T-cell (primary cell): ENCODE results near the gene GHSR. TPM values are rescaled to one million over a fixed set of nuclear protein-coding genes. Genes with fewer than 3 reads are reported as not detected.

ENCODE experiments used
- ATAC-seq, 4 experiments: fragments of 200-7000 bp in 3 of 4; fragments of 150-1000 bp in 1 of 4; cut with Tn5 transposase; replicated peaks in 1 of 4; 1 replicate in 3 of 4; 2 replicates in 1 of 4; pipeline ENCODE4 v1.10.0; 2021; ENCODE audit warnings: moderate library complexity in 3 of 4, mild to moderate bottlenecking in 2 of 4, moderate number of reproducible peaks in 1 of 4
- CTCF ChIA-PET, 2 donors: fragments of 300-600 bp; sonication (Branson Sonifier 250); formaldehyde crosslinking; loops; one replicate each; lab custom pipeline; 2022; ENCODE audit warnings: antibody characterized with exemption in 2 of 2; lab: Charles Lee
- POLR2A ChIA-PET, 2 donors: fragments of 300-600 bp; sonication (Branson Sonifier 250); formaldehyde crosslinking; loops; one replicate each; lab custom pipeline; 2022; ENCODE audit warnings: antibody characterized with exemption in 2 of 2; lab: Charles Lee
- DNase-seq, 35 experiments: peaks; one replicate each; pipeline versions ENCODE4 v3.0.0 to v3.0.0-alpha.2; 2013 to 2023
- H3K27ac ChIP-seq: one replicate; pipeline ENCODE4 v1.5.1; 2013; ENCODE audit warnings: low read length
- H3K27me3 ChIP-seq, 2 experiments: replicated peaks in 1 of 2; 1 replicate in 1 of 2; 2 replicates in 1 of 2; pipeline versions ENCODE4 v1.6.1 to v1.7.0; 2013; ENCODE audit warnings: low read length in 1 of 2, mixed read lengths in 1 of 2; ENCODE audit not compliant: control insufficient read depth in 2 of 2, insufficient read depth in 2 of 2; ENCODE audit errors: extremely low read depth in 1 of 2
- H3K36me3 ChIP-seq, 2 donors: 1 replicate in 1 of 2; 2 replicates in 1 of 2; pipeline versions ENCODE4 v1.6.1 to v1.7.0; 2013; ENCODE audit warnings: low read length in 1 of 2; ENCODE audit not compliant: control insufficient read depth in 2 of 2, insufficient read depth in 1 of 2; ENCODE audit errors: extremely low read depth in 1 of 2
- H3K4me1 ChIP-seq, 2 experiments: 1 replicate in 1 of 2; 2 replicates in 1 of 2; pipeline versions ENCODE4 v1.6.1 to v1.7.0; 2013; ENCODE audit warnings: low read length in 2 of 2, mixed read lengths in 1 of 2; ENCODE audit not compliant: insufficient read depth in 2 of 2, control insufficient read depth in 1 of 2; ENCODE audit errors: extremely low read depth in 1 of 2
- H3K4me3 ChIP-seq, 2 donors: 1 replicate in 1 of 2; 2 replicates in 1 of 2; pipeline versions ENCODE4 v1.5.1 to v1.7.0; 2013; ENCODE audit warnings: mild to moderate bottlenecking in 2 of 2, low read length in 1 of 2, moderate library complexity in 1 of 2; ENCODE audit not compliant: control insufficient read depth in 1 of 2; ENCODE audit errors: extremely low read depth in 1 of 2
- H3K9me3 ChIP-seq: 2 replicates; pipeline ENCODE4 v1.7.0; 2013
- H3K27ac Mint-ChIP-seq, 2 donors: one replicate each; pipeline ENCODE4 v1.8.0; 2020 to 2021; ENCODE audit warnings: mild to moderate bottlenecking in 2 of 2, mixed read lengths in 2 of 2
- H3K27me3 Mint-ChIP-seq, 2 donors: one replicate each; pipeline ENCODE4 v1.8.0; 2021 to 2022; ENCODE audit warnings: mixed read lengths in 2 of 2
- H3K36me3 Mint-ChIP-seq: one replicate; pipeline ENCODE4 v1.8.0; 2021; ENCODE audit warnings: mixed read lengths
- H3K4me1 Mint-ChIP-seq, 3 donors: one replicate each; pipeline ENCODE4 v1.8.0; 2020 to 2022; ENCODE audit warnings: mixed read lengths in 3 of 3, mild to moderate bottlenecking in 1 of 3
- H3K4me3 Mint-ChIP-seq, 3 donors: one replicate each; pipeline ENCODE4 v1.8.0; 2020 to 2022; ENCODE audit warnings: mild to moderate bottlenecking in 3 of 3, mixed read lengths in 3 of 3, moderate library complexity in 3 of 3
- H3K9me3 Mint-ChIP-seq, 3 donors: one replicate each; pipeline ENCODE4 v1.8.0; 2020 to 2022; ENCODE audit warnings: mixed read lengths in 3 of 3
- WGBS: methylation state at CpG from one replicate; pipeline ENCODE4 v1.1.5; 2013; ENCODE audit warnings: missing lambda C conversion rate; ENCODE audit not compliant: insufficient coverage; 5-methylcytosine and 5-hydroxymethylcytosine counted together
- total RNA-seq, 35 experiments: library from RNA in 6 of 35; stranded (reverse) in 6 of 35; fragments of 120-200 nt in 1 of 35; gene quantifications; one replicate each; pipeline versions ENCODE4 v1.2.1 to v1.2.4 and lab custom pipeline; 2013 to 2026

GHSR gene
- total RNA-seq, 5 donors from 2014 or later (not counting 1 experiment from before 2014, with no cell fraction given) = not detected

GRCh38 chr3:172461530-172462138, 13.4 kb upstream of the GHSR start:
- Histone ChIP-seq H3K27me3 (peaks cover 0 to 2% of the 10 kb centered on the region in 2 experiments), H3K4me3 (no peak overlapping the region), H3K36me3 (no peaks in the 10 kb centered on the region), H3K27ac (no peak overlapping the region), H3K9me3 (no peaks in the 10 kb centered on the region), H3K4me1 (no peaks in the 10 kb centered on the region)
- ChIA-PET POLR2A (interaction anchor here (0.6 to 0.7 kb wide), 4 partner anchors 9 to 1465 kb away, joined by 3 to 4 read pairs (median 3); no protein-coding TSS in a partner anchor), CTCF (interaction anchor here (0.6 to 2.0 kb wide), 22 partner anchors 9 to 1299 kb away, joined by 3 to 24 read pairs (median 4); no protein-coding TSS in a partner anchor)
- 52% methylated on average over 5 of the region's 5 CpGs for WGBS
- H3K4me1 Mint-ChIP-seq = no peaks in the 10 kb centered on the region
- H3K9me3 Mint-ChIP-seq = no peaks in the 10 kb centered on the region
- no peak overlapping the region for H3K4me3 Mint-ChIP-seq
- H3K27me3 Mint-ChIP-seq = peaks cover 2% of the 10 kb centered on the region in 2 donors
- ATAC-seq = peak in 2 of 4 experiments; percentile 39 to 63
- DNase-seq = peak in 1 of 35 experiments; percentile 54
- no peaks in the 10 kb centered on the region for H3K36me3 Mint-ChIP-seq
- no peak overlapping the region for H3K27ac Mint-ChIP-seq

DNA sequence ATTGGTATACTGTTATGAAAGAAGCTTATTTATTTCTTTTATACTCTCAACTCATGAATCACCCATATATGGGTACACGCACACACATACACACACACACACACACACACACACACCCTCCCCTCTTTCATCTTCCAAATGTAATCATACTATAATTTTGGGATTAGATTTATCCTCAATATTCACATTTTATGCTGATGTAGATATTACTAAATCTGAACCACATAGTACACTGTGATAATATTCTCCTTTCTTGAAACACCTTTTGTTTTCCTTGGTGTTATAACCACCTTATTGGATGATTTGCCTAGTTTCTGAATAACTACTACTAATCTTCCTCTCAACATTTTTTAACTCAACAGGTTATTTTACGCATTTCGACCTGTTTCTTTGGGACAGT, 8.1 kb upstream of the GHSR start:
- ChIA-PET CTCF (interaction anchor here (0.6 to 0.7 kb wide), 4 partner anchors 31 to 265 kb away, joined by 3 to 5 read pairs (median 4); no protein-coding TSS in a partner anchor), POLR2A (no interaction called here)
- no peaks in the 10 kb centered on the region for H3K4me1 Mint-ChIP-seq
- no peaks in the 10 kb centered on the region for H3K36me3 Mint-ChIP-seq
- peaks cover 20 to 25% of the 10 kb centered on the region in 2 donors for H3K27me3 Mint-ChIP-seq
- H3K27ac ChIP-seq = no peak overlapping the region
- H3K4me1 ChIP-seq = no peaks in the 10 kb centered on the region
- H3K4me3 Mint-ChIP-seq = no peak overlapping the region
- DNase-seq (no peak), ATAC-seq (no peak)
- no peak overlapping the region for H3K4me3 ChIP-seq
- 100% methylated on average over 1 of the region's 3 CpGs for WGBS
- no peak overlapping the region for H3K27ac Mint-ChIP-seq
- H3K9me3 ChIP-seq = no peaks in the 10 kb centered on the region
- H3K9me3 Mint-ChIP-seq = no peaks in the 10 kb centered on the region
- no peaks in the 10 kb centered on the region for H3K36me3 ChIP-seq
- H3K27me3 ChIP-seq = peaks cover 2 to 4% of the 10 kb centered on the region in 2 experiments

DNA sequence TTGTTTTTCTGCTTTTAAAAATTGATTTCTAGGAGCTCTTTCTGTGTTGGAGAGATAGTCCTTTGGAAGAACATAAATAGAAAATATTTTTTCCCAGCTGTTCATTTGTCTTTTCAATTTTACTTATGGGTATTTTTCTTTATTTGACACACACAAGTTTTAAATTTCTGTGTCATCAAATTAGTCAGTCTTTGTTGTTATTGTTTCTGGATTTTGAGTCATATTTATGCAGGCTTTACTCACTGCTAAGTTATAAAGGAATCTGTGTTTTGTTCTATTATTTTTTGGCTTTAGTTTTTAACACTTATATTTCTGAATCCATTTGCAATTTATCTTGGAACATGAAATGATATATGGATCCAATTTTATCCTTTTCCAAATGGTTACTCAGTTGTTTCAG, 5.9 kb upstream of the GHSR start:
- Mint-ChIP-seq H3K4me1 (peaks cover 8 to 11% (median 11%) of the 10 kb centered on the region in 3 donors), H3K4me3 (no peak overlapping the region), H3K36me3 (no peaks in the 10 kb centered on the region), H3K27me3 (peaks cover 32 to 41% of the 10 kb centered on the region in 2 donors), H3K27ac (no peak overlapping the region), H3K9me3 (no peaks in the 10 kb centered on the region)
- POLR2A ChIA-PET = no interaction called here
- Histone ChIP-seq H3K27me3 (peaks cover 5 to 18% of the 10 kb centered on the region in 2 experiments), H3K36me3 (no peaks in the 10 kb centered on the region), H3K9me3 (no peaks in the 10 kb centered on the region), H3K4me1 (peaks cover 0 to 7% of the 10 kb centered on the region in 2 experiments), H3K27ac (no peak overlapping the region), H3K4me3 (no peak overlapping the region)
- ATAC-seq (no peak), DNase-seq (no peak)
- CTCF ChIA-PET = interaction anchor here in 1 of 2 donors (0.6 kb wide), 1 partner anchor 1285 kb away, joined by 3 read pairs; no protein-coding TSS in a partner anchor

DNA sequence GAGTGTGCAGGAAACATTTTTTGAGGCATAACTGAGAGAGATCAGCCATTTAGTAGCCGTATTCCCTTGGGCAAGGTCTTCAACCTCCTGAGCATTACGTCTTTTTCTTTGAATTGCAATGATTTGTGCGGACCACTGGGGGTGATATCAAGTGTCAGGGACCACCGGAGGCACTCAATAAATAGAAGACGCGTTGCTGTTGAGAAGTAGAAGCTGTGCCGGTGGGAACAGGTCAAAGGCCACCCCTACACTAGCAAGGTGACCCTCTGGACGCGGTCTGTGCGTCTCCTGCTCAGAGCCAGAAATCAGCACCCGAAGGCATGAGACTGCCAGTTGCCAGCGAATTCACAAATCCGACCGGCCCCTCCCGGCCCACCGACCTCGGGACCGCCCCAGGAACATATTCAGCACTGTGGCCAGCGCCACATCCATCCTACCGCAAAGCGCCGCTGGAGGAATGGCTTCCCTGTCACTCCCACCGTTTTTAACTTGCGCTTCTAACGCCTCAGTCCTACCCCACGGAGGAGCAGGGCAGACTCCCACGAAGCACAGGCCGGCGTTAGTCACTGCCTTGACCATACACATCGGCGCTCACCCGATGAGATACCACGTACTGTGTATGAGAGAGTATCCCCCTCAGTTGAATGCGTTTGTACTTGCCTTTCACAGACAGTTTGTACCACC, 1.4 kb upstream of the GHSR start:
- ChIA-PET CTCF (no interaction called here), POLR2A (no interaction called here)
- Mint-ChIP-seq H3K27ac (no peak overlapping the region), H3K27me3 (peaks cover 70 to 73% of the 10 kb centered on the region in 2 donors), H3K9me3 (no peaks in the 10 kb centered on the region), H3K4me1 (peaks cover 32 to 38% (median 36%) of the 10 kb centered on the region in 3 donors), H3K4me3 (peak overlapping the region in 1 of 3 donors; percentile 74), H3K36me3 (no peaks in the 10 kb centered on the region)
- DNase-seq (peak in 3 of 35 experiments; percentile 5 to 14 (median 9)), ATAC-seq (peak in 2 of 4 experiments; percentile 32 to 36)
- Histone ChIP-seq H3K4me3 (no peak overlapping the region), H3K4me1 (peaks cover 3 to 26% of the 10 kb centered on the region in 2 experiments), H3K9me3 (no peaks in the 10 kb centered on the region), H3K27ac (no peak overlapping the region), H3K36me3 (no peaks in the 10 kb centered on the region), H3K27me3 (peaks cover 23 to 37% of the 10 kb centered on the region in 2 experiments)
- WGBS = 15% methylated on average over 26 of the region's 34 CpGs

- H3K27me3 Mint-ChIP-seq = peaks cover 66 to 68% of the 10 kb centered on the region in 2 donors
- H3K36me3 Mint-ChIP-seq = no peaks in the 10 kb centered on the region
- H3K27ac Mint-ChIP-seq = no peak overlapping the region
- DNase-seq (no peak), ATAC-seq (no peak)
- Histone ChIP-seq H3K27ac (no peak overlapping the region), H3K9me3 (no peaks in the 10 kb centered on the region), H3K36me3 (no peaks in the 10 kb centered on the region), H3K4me1 (peaks cover 3 to 26% of the 10 kb centered on the region in 2 experiments), H3K4me3 (peak overlapping the region in 1 of 2 donors; percentile 2), H3K27me3 (peaks cover 23 to 37% of the 10 kb centered on the region in 2 experiments)
- H3K9me3 Mint-ChIP-seq = no peaks in the 10 kb centered on the region
- ChIA-PET CTCF (no interaction called here), POLR2A (no interaction called here)
- H3K4me3 Mint-ChIP-seq = peak overlapping the region in 1 of 3 donors; percentile 74
- 14% methylated on average over 43 of the region's 43 CpGs for WGBS
- H3K4me1 Mint-ChIP-seq = peaks cover 32 to 38% (median 36%) of the 10 kb centered on the region in 3 donors
Observed at GRCh38 chr3:172448661-172449465, 607 bp upstream of the GHSR start.

- Mint-ChIP-seq H3K27me3 (peaks cover 63 to 78% of the 10 kb centered on the region in 2 donors), H3K27ac (no peak overlapping the region), H3K9me3 (no peaks in the 10 kb centered on the region), H3K4me3 (no peak overlapping the region), H3K4me1 (peaks cover 32 to 38% (median 36%) of the 10 kb centered on the region in 3 donors), H3K36me3 (no peaks in the 10 kb centered on the region)
- CTCF ChIA-PET = interaction anchor here (0.5 to 0.6 kb wide), 2 partner anchors 82 to 222 kb away, joined by 3 read pairs; no protein-coding TSS in a partner anchor
- POLR2A ChIA-PET = no interaction called here
- Histone ChIP-seq H3K27ac (no peak overlapping the region), H3K27me3 (peaks cover 25 to 37% of the 10 kb centered on the region in 2 experiments), H3K4me1 (peaks cover 3 to 26% of the 10 kb centered on the region in 2 experiments), H3K9me3 (no peaks in the 10 kb centered on the region), H3K36me3 (no peaks in the 10 kb centered on the region), H3K4me3 (no peak overlapping the region)
- DNase-seq (no peak), ATAC-seq (no peak)
- no CpG with 5 or more reads among the region's 3 CpGs for WGBS
Observed at GRCh38 chr3:172446198-172446597, 2.1 kb downstream of the GHSR start.
